Breast epithelium (tissue), 4 donors: ENCODE data around the gene MFAP3L. TPM values are rescaled to one million over a fixed set of nuclear protein-coding genes. Genes with fewer than 3 reads are reported as not detected.

ENCODE experiments used
- DNase-seq, 2 donors: peaks; one replicate each; pipeline ENCODE4 v3.0.0-alpha.2; 2019; ENCODE audit warnings: low spot score in 2 of 2
- H3K27ac ChIP-seq, 2 donors: fragments of 200-600 bp; sonication (generic) in 1 of 2; one replicate each; pipeline ENCODE4 v1.5.1; 2016 to 2019; ENCODE audit warnings: mild to moderate bottlenecking in 1 of 2
- H3K27me3 ChIP-seq, 2 donors: fragments of 200-600 bp; sonication (generic) in 1 of 2; one replicate each; pipeline versions ENCODE4 v1.5.1 to v1.6.0; 2017 to 2019; ENCODE audit warnings: control low read depth in 1 of 2, mild to moderate bottlenecking in 1 of 2
- H3K36me3 ChIP-seq: fragments of 200-600 bp; one replicate; pipeline ENCODE4 v1.5.1; 2019
- H3K4me1 ChIP-seq, 2 donors: fragments of 200-600 bp; sonication (generic); one replicate each; pipeline ENCODE4 v1.5.1; 2016 to 2019; ENCODE audit warnings: control low read depth in 1 of 2
- H3K4me3 ChIP-seq, 3 donors: fragments of 200-600 bp; sonication (generic); 1 replicate in 2 of 3; 2 replicates in 1 of 3; pipeline ENCODE4 v1.5.1; 2016 to 2019; ENCODE audit warnings: mild to moderate bottlenecking in 3 of 3, moderate library complexity in 2 of 3
- H3K9me3 ChIP-seq, 2 donors: fragments of 200-600 bp; sonication (generic) in 1 of 2; one replicate each; pipeline ENCODE4 v1.5.1; 2016 to 2019; ENCODE audit warnings: control low read depth in 1 of 2
- POLR2A ChIP-seq: fragments of 450-650 bp; IDR thresholded peaks from one replicate; pipeline ENCODE4 v1.6.1; 2016; ENCODE audit warnings: antibody characterized with exemption, mild to moderate bottlenecking, moderate library complexity
- POLR2AphosphoS5 ChIP-seq, 3 donors: sonication (generic); formaldehyde crosslinking; IDR thresholded peaks; one replicate each; pipeline ENCODE4 v1.6.1; 2017; ENCODE audit warnings: antibody characterized with exemption in 3 of 3
- intact Hi-C: fragments of 100-400 bp; cut with DNase I; formaldehyde crosslinking; loops from one replicate; pipeline ENCODE4 v1.15.1; 2023; ENCODE audit warnings: low total_unique reads
- total RNA-seq, 3 donors: library from RNA; depleted of rRNA; stranded (reverse); fragments of >200 nt; gene quantifications; one replicate each; pipeline ENCODE4 v1.1.0, GENCODE V29; 2016
- TF ChIP-seq, protein P1 (sequence below), 3 donors: fragments of 450-650 bp; IDR thresholded peaks; one replicate each; pipeline ENCODE4 v1.5.1; 2016 to 2017; ENCODE audit warnings: antibody characterized with exemption in 3 of 3, mild to moderate bottlenecking in 3 of 3, moderate library complexity in 3 of 3

MFAP3L gene
- total RNA-seq, 3 donors from 2014 or later = 5.1 to 87.4 (median 19.3) TPM

DNA sequence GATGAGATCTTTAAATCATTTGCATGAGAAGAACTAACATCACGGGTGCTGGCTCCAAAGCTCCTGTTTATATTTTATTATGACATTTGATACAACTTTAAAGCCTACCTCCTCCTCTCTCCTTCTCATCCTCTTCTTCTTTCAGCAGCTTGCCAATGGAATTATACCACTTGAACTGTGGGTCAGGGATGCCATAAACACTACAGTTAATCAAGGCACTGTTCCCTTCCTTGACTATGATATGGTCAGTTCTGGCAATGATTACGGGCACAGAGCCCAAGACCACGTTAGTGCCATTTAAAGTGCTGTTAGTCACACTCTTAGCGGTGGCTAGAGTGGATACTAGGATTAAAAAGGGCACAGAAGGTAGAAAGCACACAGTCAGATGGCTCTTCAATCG, 20.7 kb downstream of the MFAP3L start:
- intact Hi-C loops = loop anchor here (5.0 kb wide), 1 partner anchor 458 kb away; no protein-coding TSS in a partner anchor
- H3K4me3 ChIP-seq = no peak overlapping the region
- no peaks in the 10 kb centered on the region for H3K9me3 ChIP-seq
- no peak for DNase-seq
- peak overlapping the region in 1 of 2 donors; percentile 6 for H3K27ac ChIP-seq
- TF ChIP-seq POLR2A (no peak), POLR2AphosphoS5 (IDR thresholded peaks at IDR 0.05) (no peak)
- TF ChIP-seq, protein P1, sequence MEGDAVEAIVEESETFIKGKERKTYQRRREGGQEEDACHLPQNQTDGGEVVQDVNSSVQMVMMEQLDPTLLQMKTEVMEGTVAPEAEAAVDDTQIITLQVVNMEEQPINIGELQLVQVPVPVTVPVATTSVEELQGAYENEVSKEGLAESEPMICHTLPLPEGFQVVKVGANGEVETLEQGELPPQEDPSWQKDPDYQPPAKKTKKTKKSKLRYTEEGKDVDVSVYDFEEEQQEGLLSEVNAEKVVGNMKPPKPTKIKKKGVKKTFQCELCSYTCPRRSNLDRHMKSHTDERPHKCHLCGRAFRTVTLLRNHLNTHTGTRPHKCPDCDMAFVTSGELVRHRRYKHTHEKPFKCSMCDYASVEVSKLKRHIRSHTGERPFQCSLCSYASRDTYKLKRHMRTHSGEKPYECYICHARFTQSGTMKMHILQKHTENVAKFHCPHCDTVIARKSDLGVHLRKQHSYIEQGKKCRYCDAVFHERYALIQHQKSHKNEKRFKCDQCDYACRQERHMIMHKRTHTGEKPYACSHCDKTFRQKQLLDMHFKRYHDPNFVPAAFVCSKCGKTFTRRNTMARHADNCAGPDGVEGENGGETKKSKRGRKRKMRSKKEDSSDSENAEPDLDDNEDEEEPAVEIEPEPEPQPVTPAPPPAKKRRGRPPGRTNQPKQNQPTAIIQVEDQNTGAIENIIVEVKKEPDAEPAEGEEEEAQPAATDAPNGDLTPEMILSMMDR (IDR thresholded peaks at IDR 0.05) = no peak
- no peaks in the 10 kb centered on the region for H3K36me3 ChIP-seq
- H3K4me1 ChIP-seq = no peaks in the 10 kb centered on the region
- H3K27me3 ChIP-seq = no peaks in the 10 kb centered on the region

DNA sequence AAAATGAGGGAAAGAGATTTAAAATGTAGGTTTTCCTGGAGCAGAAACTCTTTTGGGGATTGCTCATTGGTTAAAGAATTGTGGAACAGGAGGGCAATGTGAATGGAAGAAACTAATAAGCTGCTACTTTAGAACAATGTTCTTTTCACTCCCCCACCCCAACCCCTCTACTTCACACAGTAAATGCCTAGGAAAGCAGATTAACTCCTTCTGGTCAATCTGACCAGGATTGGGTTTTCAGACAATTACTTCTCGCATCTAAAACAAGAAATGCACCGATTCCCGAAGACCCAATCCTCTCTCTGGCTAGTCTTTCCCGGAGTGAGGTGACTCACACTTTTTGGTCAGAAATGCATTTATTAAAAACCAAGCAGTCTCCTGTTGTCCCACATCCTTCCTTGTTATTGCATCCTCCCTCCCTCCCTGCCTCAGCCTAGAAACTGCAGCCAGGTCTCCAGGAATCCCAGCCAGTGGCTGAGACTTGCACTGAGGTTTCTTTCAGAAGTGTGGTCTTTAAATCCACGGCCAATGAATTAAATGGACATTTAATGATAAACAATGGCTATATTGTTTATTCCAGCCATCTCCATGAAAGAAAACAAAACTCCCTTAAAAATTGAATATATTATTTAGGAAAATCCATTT, 21.4 kb downstream of the MFAP3L start:
- H3K9me3 ChIP-seq = no peaks in the 10 kb centered on the region
- H3K27ac ChIP-seq = peak overlapping the region; percentile 43
- H3K36me3 ChIP-seq = no peaks in the 10 kb centered on the region
- no peaks in the 10 kb centered on the region for H3K27me3 ChIP-seq
- intact Hi-C loops = loop anchor here (5.0 kb wide), 1 partner anchor 457 kb away; no protein-coding TSS in a partner anchor
- no peak for DNase-seq
- no peaks in the 10 kb centered on the region for H3K4me1 ChIP-seq
- H3K4me3 ChIP-seq = no peak overlapping the region
- TF ChIP-seq POLR2AphosphoS5 (IDR thresholded peaks at IDR 0.05) = no peak
- TF ChIP-seq POLR2A = no peak
- TF ChIP-seq, protein P1 (IDR thresholded peaks at IDR 0.05) = no peak

DNA sequence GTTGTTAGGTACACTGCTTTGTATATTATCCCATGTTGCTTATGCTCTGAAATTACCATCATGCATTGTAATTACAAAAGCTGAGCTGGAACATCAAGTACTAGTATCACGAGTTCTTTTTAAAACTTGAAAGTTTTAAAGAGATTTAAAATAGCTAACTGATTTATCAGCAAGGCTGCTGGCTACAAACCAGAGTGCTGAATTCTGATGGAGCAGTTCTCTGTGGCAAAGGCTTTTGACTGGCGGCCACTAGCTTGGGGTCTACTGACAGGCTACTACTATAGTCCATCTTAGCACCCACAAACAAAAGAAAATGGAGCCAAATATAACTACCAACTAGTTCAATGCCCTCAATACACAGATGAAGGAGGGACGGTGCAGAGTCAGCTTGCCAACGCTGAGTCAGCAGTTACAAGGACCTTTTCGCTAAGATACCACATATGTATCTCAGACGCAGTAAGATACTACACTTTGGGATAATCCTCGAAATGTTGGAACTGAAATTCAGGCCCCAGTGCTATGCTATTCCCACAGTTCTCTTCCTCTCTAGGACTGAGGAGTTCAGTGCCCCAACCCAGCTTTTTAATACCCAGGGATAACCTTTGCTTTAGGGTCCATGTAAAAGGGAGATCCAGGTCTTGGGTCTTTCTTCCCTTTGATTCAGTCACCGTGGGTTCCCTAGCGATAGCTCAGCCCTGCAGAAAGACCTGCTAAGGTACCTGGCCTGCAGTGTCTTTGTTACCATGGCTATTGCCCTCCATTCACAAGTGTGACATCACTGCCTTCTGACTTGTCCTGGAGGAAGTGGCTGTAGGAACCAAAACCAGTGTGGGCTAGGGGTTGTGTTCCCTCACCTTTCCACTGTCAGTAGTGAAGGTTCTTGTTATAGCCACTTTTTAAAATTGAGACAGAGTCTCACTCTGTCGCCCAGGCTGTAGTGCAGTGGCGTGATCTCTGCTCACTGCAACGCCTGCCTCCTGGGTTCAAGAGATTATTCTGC, 22.8 kb downstream of the MFAP3L start:
- Histone ChIP-seq H3K4me1 (no peaks in the 10 kb centered on the region), H3K27ac (no peak overlapping the region), H3K27me3 (no peaks in the 10 kb centered on the region), H3K4me3 (no peak overlapping the region), H3K9me3 (no peaks in the 10 kb centered on the region), H3K36me3 (no peaks in the 10 kb centered on the region)
- TF ChIP-seq, protein P1 (IDR thresholded peaks at IDR 0.05) = no peak
- TF ChIP-seq POLR2AphosphoS5 (IDR thresholded peaks at IDR 0.05) (no peak), POLR2A (no peak)
- intact Hi-C loops = no loop called here
- no peak for DNase-seq

DNA sequence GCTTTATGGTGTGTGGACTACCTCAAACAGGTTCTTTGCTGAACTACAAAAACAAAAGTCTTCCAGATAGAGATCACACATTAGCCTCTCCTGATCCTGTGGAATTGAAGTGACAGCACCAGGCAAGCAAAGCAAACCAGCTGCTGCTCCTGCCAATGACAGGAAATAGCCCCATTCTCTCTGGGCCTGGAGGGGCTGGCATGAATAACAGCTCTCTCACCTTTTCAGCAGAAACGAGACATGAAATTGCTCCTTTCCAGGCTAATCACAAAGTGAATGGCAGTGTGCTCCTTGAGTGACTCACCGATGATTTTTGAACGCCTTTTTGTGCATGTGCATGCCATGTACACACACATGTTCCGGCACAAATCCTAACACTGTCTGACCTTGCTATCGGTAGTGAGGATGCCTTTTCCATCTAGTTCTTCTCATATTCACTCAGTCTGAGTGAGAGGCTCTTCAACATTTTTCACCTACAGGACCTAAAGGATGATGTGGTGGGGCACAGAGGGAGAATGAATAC, 24.4 kb downstream of the MFAP3L start:
- H3K36me3 ChIP-seq = no peaks in the 10 kb centered on the region
- intact Hi-C loops = no loop called here
- no peak for TF ChIP-seq POLR2A
- no peak for TF ChIP-seq POLR2AphosphoS5 (IDR thresholded peaks at IDR 0.05)
- TF ChIP-seq, protein P1 (IDR thresholded peaks at IDR 0.05) = no peak
- peak overlapping the region; percentile 2 to 38 for H3K27ac ChIP-seq
- H3K4me1 ChIP-seq = no peaks in the 10 kb centered on the region
- H3K4me3 ChIP-seq = no peak overlapping the region
- DNase-seq = no peak
- no peaks in the 10 kb centered on the region for H3K27me3 ChIP-seq
- no peaks in the 10 kb centered on the region for H3K9me3 ChIP-seq
